RWPE2 (cell line): ENCODE measurements around the gene PCDHGA1.

Source experiments
- ATAC-seq: fragments of 200-7000 bp; cut with Tn5 transposase; 3 replicates; pipeline ENCODE4 v1.9.1; 2021; ENCODE audit warnings: low read depth
- DNase-seq: peaks from one replicate; pipeline ENCODE4 v3.0.0-alpha.2; 2020; ENCODE audit warnings: low spot score
- H3K27ac ChIP-seq: fragments of 450-650 bp; 2 replicates; pipeline ENCODE4 v1.5.1; 2017; ENCODE audit warnings: mild to moderate bottlenecking; ENCODE audit not compliant: poor library complexity, severe bottlenecking
- H3K27me3 ChIP-seq: fragments of 250-450 bp; sonication (Bioruptor Pico); 2 replicates; pipeline ENCODE4 v1.5.1; 2021; ENCODE audit warnings: mild to moderate bottlenecking, moderate library complexity; ENCODE audit not compliant: insufficient read depth, poor library complexity, severe bottlenecking
- H3K36me3 ChIP-seq: fragments of 250-450 bp; sonication (Bioruptor Pico); 2 replicates; pipeline ENCODE4 v1.5.1; 2020; ENCODE audit warnings: low read depth, mild to moderate bottlenecking, moderate library complexity
- H3K4me1 ChIP-seq: fragments of 250-450 bp; sonication (Bioruptor Pico); 2 replicates; pipeline ENCODE4 v1.5.1; 2021; ENCODE audit warnings: mild to moderate bottlenecking, moderate library complexity; ENCODE audit not compliant: insufficient read depth, poor library complexity, severe bottlenecking
- H3K4me3 ChIP-seq: fragments of 250-450 bp; sonication (Bioruptor Pico); 2 replicates; pipeline ENCODE4 v1.5.1; 2021; ENCODE audit warnings: mild to moderate bottlenecking, moderate library complexity; ENCODE audit not compliant: severe bottlenecking
- H3K9me3 ChIP-seq: fragments of 250-450 bp; sonication (Bioruptor Pico); 2 replicates; pipeline ENCODE4 v1.5.1; 2021; ENCODE audit warnings: mild to moderate bottlenecking, moderate library complexity; ENCODE audit not compliant: severe bottlenecking
- CTCF ChIP-seq: fragments of 450-650 bp; IDR thresholded peaks from one replicate; pipeline ENCODE4 v1.5.1; 2017; ENCODE audit warnings: mild to moderate bottlenecking, moderate library complexity; ENCODE audit not compliant: poor library complexity, severe bottlenecking

Gene PCDHGA1

GRCh38 chr5:141356950-141357349, 26.6 kb downstream of the PCDHGA1 start:
- Histone ChIP-seq H3K4me3 (no peak overlapping the region), H3K4me1 (peaks cover 3% of the 10 kb centered on the region), H3K9me3 (no peaks in the 10 kb centered on the region), H3K36me3 (no peaks in the 10 kb centered on the region), H3K27me3 (peaks cover 84% of the 10 kb centered on the region), H3K27ac (no peak overlapping the region)
- no peak for TF ChIP-seq CTCF
- ATAC-seq (no peak), DNase-seq (no peak)

GRCh38 chr5:141359790-141360426, 29.6 kb downstream of the PCDHGA1 start, which contains the start of gene PCDHGB2:
Gene PCDHGB2 (plus strand): TSS chr5:141359994. CDS start chr5:141360136, 142 bp downstream.
- Histone ChIP-seq H3K9me3 (peaks cover 12% of the 10 kb centered on the region), H3K4me3 (peak within 1 kb of the TSS; percentile 18), H3K36me3 (no peaks in the 10 kb centered on the region), H3K27ac (no peak within 1 kb of the TSS), H3K27me3 (peaks cover 91% of the 10 kb centered on the region), H3K4me1 (peaks cover 3% of the 10 kb centered on the region)
- peak; percentile 60 for TF ChIP-seq CTCF
- ATAC-seq (peak; percentile 46; the same call in 1 of the 3 replicates), DNase-seq (no peak)

GRCh38 chr5:141360685-141361084, 30.4 kb downstream of the PCDHGA1 start:
- Histone ChIP-seq H3K27ac (no peak overlapping the region), H3K27me3 (peaks cover 95% of the 10 kb centered on the region), H3K4me3 (no peak overlapping the region), H3K36me3 (no peaks in the 10 kb centered on the region), H3K4me1 (peaks cover 3% of the 10 kb centered on the region), H3K9me3 (peaks cover 18% of the 10 kb centered on the region)
- no peak for TF ChIP-seq CTCF
- ATAC-seq (no peak), DNase-seq (no peak)

GRCh38 chr5:141362719-141363118, 32.4 kb downstream of the PCDHGA1 start:
- no peak for DNase-seq
- Histone ChIP-seq H3K4me1 (peaks cover 3% of the 10 kb centered on the region), H3K9me3 (peaks cover 18% of the 10 kb centered on the region), H3K27me3 (peaks cover 97% of the 10 kb centered on the region), H3K27ac (no peak overlapping the region), H3K4me3 (no peak overlapping the region), H3K36me3 (no peaks in the 10 kb centered on the region)
- no peak for TF ChIP-seq CTCF
- ATAC-seq: no peak

GRCh38 chr5:141363952-141364660, 33.8 kb downstream of the PCDHGA1 start, which contains the start of gene PCDHGA5:
Gene PCDHGA5 (plus strand): TSS chr5:141364162. CDS start chr5:141364331, 169 bp downstream.
- no peaks in the 10 kb centered on the region for H3K36me3 ChIP-seq
- DNase-seq (no peak), ATAC-seq (no peak)
- peaks cover 97% of the 10 kb centered on the region for H3K27me3 ChIP-seq
- TF ChIP-seq CTCF: no peak
- peaks cover 18% of the 10 kb centered on the region for H3K9me3 ChIP-seq
- peaks cover 3% of the 10 kb centered on the region for H3K4me1 ChIP-seq
- H3K27ac ChIP-seq: no peak within 1 kb of the TSS
- H3K4me3 ChIP-seq: no peak within 1 kb of the TSS
